Tibial nerve (tissue), 4 donors: Measurements from ENCODE around the gene MRTFA.

Source experiments
- EP300 ChIP-seq, 2 donors: sonication (generic); formaldehyde crosslinking; IDR thresholded peaks; one replicate each; pipeline ENCODE4 v1.6.1; 2017; ENCODE audit warnings: antibody characterized with exemption in 2 of 2, mild to moderate bottlenecking in 1 of 2
- POLR2A ChIP-seq, 2 donors: fragments of 450-650 bp; IDR thresholded peaks; one replicate each; pipeline ENCODE4 v1.6.1; 2017; ENCODE audit warnings: antibody characterized with exemption in 2 of 2, mild to moderate bottlenecking in 2 of 2, moderate library complexity in 2 of 2
- TF ChIP-seq, protein P1 (sequence below), 5 experiments: fragments of 200-600 bp in 3 of 5; fragments of 450-650 bp in 2 of 5; sonication (generic) in 3 of 5; IDR thresholded peaks; one replicate each; pipeline ENCODE4 v1.5.1; 2016 to 2019; ENCODE audit warnings: antibody characterized with exemption in 5 of 5, mild to moderate bottlenecking in 3 of 5, moderate library complexity in 2 of 5

GRCh38 chr22:40637183-40638150 is 948 bp upstream of the MRTFA start:
- TF ChIP-seq, protein P1, sequence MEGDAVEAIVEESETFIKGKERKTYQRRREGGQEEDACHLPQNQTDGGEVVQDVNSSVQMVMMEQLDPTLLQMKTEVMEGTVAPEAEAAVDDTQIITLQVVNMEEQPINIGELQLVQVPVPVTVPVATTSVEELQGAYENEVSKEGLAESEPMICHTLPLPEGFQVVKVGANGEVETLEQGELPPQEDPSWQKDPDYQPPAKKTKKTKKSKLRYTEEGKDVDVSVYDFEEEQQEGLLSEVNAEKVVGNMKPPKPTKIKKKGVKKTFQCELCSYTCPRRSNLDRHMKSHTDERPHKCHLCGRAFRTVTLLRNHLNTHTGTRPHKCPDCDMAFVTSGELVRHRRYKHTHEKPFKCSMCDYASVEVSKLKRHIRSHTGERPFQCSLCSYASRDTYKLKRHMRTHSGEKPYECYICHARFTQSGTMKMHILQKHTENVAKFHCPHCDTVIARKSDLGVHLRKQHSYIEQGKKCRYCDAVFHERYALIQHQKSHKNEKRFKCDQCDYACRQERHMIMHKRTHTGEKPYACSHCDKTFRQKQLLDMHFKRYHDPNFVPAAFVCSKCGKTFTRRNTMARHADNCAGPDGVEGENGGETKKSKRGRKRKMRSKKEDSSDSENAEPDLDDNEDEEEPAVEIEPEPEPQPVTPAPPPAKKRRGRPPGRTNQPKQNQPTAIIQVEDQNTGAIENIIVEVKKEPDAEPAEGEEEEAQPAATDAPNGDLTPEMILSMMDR (IDR thresholded peaks at IDR 0.05) = no peak
- TF ChIP-seq EP300 (IDR thresholded peaks at IDR 0.05) = no peak
- no peak for TF ChIP-seq POLR2A (IDR thresholded peaks at IDR 0.05)
